Psoas muscle (tissue), 8 donors: ENCODE measurements around the gene TUBB1. TPM values are rescaled to one million over a fixed set of nuclear protein-coding genes. Genes with fewer than 3 reads are reported as not detected.

Experiments
- ATAC-seq, 4 donors: fragments of 200-7000 bp; cut with Tn5 transposase; one replicate each; pipeline ENCODE4 v1.9.1; 2020; ENCODE audit warnings: moderate library complexity in 3 of 4, mild to moderate bottlenecking in 2 of 4
- DNase-seq, 2 donors: peaks; one replicate each; pipeline ENCODE4 v3.0.0-alpha.2; 2020
- H3K27ac ChIP-seq: fragments of 200-600 bp; one replicate; pipeline ENCODE4 v1.8.0; 2022
- H3K27me3 ChIP-seq, 3 donors: fragments of 200-600 bp in 1 of 3; one replicate each; pipeline versions ENCODE4 v1.6.1 to v1.8.0; 2013 to 2022; ENCODE audit warnings: low read length in 2 of 3, mild to moderate bottlenecking in 2 of 3, moderate library complexity in 1 of 3; ENCODE audit not compliant: insufficient read depth in 3 of 3
- H3K36me3 ChIP-seq, 2 donors: fragments of 200-600 bp in 1 of 2; one replicate each; pipeline versions ENCODE4 v1.6.1 to v1.8.0; 2013 to 2022; ENCODE audit warnings: low read depth in 1 of 2, mild to moderate bottlenecking in 1 of 2, moderate library complexity in 1 of 2; ENCODE audit not compliant: insufficient read depth in 1 of 2
- H3K4me1 ChIP-seq: fragments of 200-600 bp; one replicate; pipeline ENCODE4 v1.8.0; 2022
- H3K4me3 ChIP-seq: fragments of 200-600 bp; one replicate; pipeline ENCODE4 v1.8.0; 2022; ENCODE audit warnings: mild to moderate bottlenecking
- H3K9me3 ChIP-seq: fragments of 200-600 bp; one replicate; pipeline ENCODE4 v1.8.0; 2022
- WGBS, 3 donors: extraction: QIAGEN DNeasy Blood & Tissue Kit; methylation state at CpG; one replicate each; pipeline versions ENCODE4 v1.1.6 to v1.1.7; 2013; 5-methylcytosine and 5-hydroxymethylcytosine counted together
- intact Hi-C, 2 donors: fragments of 100-400 bp; cut with DNase I; formaldehyde crosslinking; loops; one replicate each; pipeline versions ENCODE4 v1.11.0 to v1.14.2; 2022
- polyA plus RNA-seq, 3 donors: library from polyadenylated mRNA; stranded (reverse); fragments of 200-250 nt; gene quantifications; one replicate each; pipeline ENCODE4 v1.2.3, GENCODE V29; 2013
- total RNA-seq, 4 donors: library from RNA; stranded (reverse); fragmentation: NEBNext Ultra II Directional in 2 of 4; extraction: Animal tissue kit (Norgen Biotek cat#: 25700) in 2 of 4; gene quantifications; one replicate each; pipeline versions ENCODE4 v1.2.1 to v1.2.4, GENCODE V29; 2021 to 2023
- TF ChIP-seq, protein P1 (sequence below): fragments of 200-600 bp; IDR thresholded peaks from one replicate; pipeline ENCODE4 v1.8.0; 2022; ENCODE audit warnings: antibody characterized with exemption
- donor health status: healthy with polysubstance abuse.
- donor health status: DM: no; HTN: no; CAD: no; lungs with moderate emphysema.
- donor health status: Bipolar disorder and iron deficiency.
- donor health status: healthy.
- donor health status: DM: yes; HTN: yes; CAD: no.
- donor health status: DM: no; HTN: no; CAD: no.
- donor health status: DM: no; HTN: no; CAD: no.
- donor health status: DM: yes; HTN: yes; CAD: no.

The TUBB1 gene
- total and polyA plus RNA-seq, 7 donors: 0.03 to 0.32 (median 0.12) TPM; not detected in 1

GRCh38 chr20:59000326-59000725 is 18.9 kb upstream of the TUBB1 start:
- H3K4me1 ChIP-seq: peaks cover 4% of the 10 kb centered on the region
- no peaks in the 10 kb centered on the region for H3K27me3 ChIP-seq
- H3K27ac ChIP-seq: no peak overlapping the region
- DNase-seq (peak in 1 of 2 donors; percentile 28), ATAC-seq (no peak)
- TF ChIP-seq, protein P1, sequence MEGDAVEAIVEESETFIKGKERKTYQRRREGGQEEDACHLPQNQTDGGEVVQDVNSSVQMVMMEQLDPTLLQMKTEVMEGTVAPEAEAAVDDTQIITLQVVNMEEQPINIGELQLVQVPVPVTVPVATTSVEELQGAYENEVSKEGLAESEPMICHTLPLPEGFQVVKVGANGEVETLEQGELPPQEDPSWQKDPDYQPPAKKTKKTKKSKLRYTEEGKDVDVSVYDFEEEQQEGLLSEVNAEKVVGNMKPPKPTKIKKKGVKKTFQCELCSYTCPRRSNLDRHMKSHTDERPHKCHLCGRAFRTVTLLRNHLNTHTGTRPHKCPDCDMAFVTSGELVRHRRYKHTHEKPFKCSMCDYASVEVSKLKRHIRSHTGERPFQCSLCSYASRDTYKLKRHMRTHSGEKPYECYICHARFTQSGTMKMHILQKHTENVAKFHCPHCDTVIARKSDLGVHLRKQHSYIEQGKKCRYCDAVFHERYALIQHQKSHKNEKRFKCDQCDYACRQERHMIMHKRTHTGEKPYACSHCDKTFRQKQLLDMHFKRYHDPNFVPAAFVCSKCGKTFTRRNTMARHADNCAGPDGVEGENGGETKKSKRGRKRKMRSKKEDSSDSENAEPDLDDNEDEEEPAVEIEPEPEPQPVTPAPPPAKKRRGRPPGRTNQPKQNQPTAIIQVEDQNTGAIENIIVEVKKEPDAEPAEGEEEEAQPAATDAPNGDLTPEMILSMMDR: no peak
- H3K4me3 ChIP-seq: no peak overlapping the region
- intact Hi-C loops: no loop called here
- H3K9me3 ChIP-seq: no peaks in the 10 kb centered on the region
- 61 to 86% (median 81%) methylated on average over 3 of the region's 3 CpGs for WGBS, 3 donors
- H3K36me3 ChIP-seq: peaks cover 2 to 77% of the 10 kb centered on the region in 2 donors

DNA sequence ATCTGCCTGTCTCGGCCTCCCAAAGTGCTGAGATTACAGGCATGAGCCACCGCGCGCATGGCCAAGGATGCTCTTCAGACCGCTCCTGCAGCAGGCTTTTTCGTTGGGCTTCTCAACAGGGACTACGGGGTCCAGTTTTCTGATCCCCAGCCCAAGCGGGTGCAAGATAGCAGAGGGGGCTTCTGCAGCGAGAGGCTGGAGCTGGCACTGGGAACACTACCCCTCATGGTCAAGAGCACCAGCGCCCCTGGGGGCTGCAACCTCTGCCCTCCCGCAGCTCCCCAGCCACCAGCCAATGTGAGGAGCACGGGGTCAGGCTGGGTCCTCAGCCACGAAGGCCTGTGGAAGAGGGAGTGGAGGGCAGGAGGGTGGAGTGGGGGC is 18.2 kb upstream of the TUBB1 start:
- Histone ChIP-seq H3K9me3 (no peaks in the 10 kb centered on the region), H3K36me3 (peaks cover 2 to 70% of the 10 kb centered on the region in 2 donors), H3K27ac (no peak overlapping the region), H3K27me3 (no peaks in the 10 kb centered on the region), H3K4me3 (no peak overlapping the region), H3K4me1 (peaks cover 11% of the 10 kb centered on the region)
- peak in 1 of 2 donors; percentile 21 for DNase-seq
- TF ChIP-seq, protein P1: no peak
- WGBS, 3 donors: 88 to 93% (median 89%) methylated on average over 13 of the region's 13 CpGs
- ATAC-seq: no peak
- intact Hi-C loops: no loop called here

DNA sequence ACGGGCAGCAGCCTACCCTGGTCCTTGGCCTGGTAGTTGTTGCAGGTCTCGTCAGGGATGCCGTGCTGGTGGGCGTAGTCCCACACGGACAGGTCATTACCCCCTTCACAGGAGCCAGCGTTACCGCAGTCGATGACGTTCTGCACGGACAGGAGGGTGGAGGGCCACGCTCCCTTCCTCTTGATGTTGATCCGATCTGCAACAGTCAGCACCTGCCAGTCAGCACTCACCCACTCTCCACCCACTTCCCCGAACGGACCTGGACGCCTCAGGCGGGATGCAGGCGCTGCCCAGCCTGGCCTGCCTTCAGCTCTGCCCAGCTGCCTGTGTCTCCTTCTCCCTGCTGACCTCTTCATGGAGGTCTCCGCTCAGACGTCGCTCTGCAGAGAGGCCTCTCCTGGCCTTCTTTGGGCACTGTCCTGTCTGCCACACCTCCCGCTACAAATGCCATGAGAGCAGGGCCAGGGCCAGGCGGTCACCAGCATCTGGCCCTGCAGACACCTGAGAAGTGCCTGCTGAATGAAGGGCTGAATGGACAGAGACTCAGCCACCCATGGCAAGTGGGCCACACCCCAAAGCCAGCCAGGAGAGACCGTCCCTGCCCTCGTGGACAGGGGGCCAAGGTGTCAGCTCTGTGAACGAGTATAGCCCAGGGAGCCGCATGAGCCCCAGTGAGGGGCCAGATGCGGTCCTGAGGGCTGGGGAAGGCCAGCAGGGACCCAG is 17.6 kb upstream of the TUBB1 start:
- no peak for ATAC-seq
- Histone ChIP-seq H3K4me1 (peaks cover 15% of the 10 kb centered on the region), H3K4me3 (no peak overlapping the region), H3K9me3 (no peaks in the 10 kb centered on the region), H3K27ac (no peak overlapping the region), H3K36me3 (peaks cover 2 to 64% of the 10 kb centered on the region in 2 donors), H3K27me3 (no peaks in the 10 kb centered on the region)
- WGBS, 3 donors: 87 to 89% (median 88%) methylated on average over 26 to 27 of the region's 27 CpGs
- TF ChIP-seq, protein P1: no peak
- DNase-seq: peak in 1 of 2 donors; percentile 41
- intact Hi-C loops: no loop called here

GRCh38 chr20:59002388-59002787 is 16.8 kb upstream of the TUBB1 start:
- DNase-seq (peak in 1 of 2 donors; percentile 21), ATAC-seq (no peak)
- H3K36me3 ChIP-seq: peaks cover 2 to 56% of the 10 kb centered on the region in 2 donors
- intact Hi-C loops: no loop called here
- H3K27ac ChIP-seq: no peak overlapping the region
- peaks cover 15% of the 10 kb centered on the region for H3K4me1 ChIP-seq
- WGBS, 3 donors: 80 to 93% (median 92%) methylated on average over 7 to 8 of the region's 8 CpGs
- TF ChIP-seq, protein P1: no peak
- no peaks in the 10 kb centered on the region for H3K27me3 ChIP-seq
- no peak overlapping the region for H3K4me3 ChIP-seq
- no peaks in the 10 kb centered on the region for H3K9me3 ChIP-seq
